Measurements from ENCODE around the gene INPP4B.

INPP4B gene

DNA sequence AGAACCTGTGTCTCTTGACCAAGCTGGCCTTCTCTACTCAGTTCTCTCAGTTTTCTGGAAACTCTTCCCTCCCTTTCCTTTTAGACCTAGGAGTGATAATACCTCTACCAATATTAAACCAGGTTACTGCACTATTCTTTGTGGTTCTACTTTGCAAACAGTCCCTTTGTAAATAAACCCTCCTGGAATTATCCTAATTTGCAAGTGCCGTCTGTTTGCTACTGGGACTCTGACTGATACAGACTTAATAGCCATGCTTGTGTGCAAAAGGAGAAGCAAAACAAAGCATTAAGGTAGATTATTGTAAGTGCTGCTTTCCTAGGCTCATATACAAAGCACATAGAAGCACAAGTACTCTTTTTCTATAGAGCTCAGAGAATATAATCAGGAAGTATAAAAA, 507.0 kb downstream of the INPP4B start:
- Histone ChIP-seq H3K27me3 (ENCODE audit: control insufficient read depth, insufficient read depth, low read length) (no peaks in the 10 kb centered on the region), H3K4me3 (ENCODE audit: low read depth, low read length) (no peak overlapping the region), H3K9me3 (ENCODE audit: control insufficient read depth, insufficient read depth, low read length) (peaks cover 7% of the 10 kb centered on the region; the same call in 1 of the 2 replicates), H3K36me3 (ENCODE audit: control insufficient read depth, insufficient read depth, low read length) (no peaks in the 10 kb centered on the region), H3K27ac (ENCODE audit: low read depth, low read length) (no peak overlapping the region), H3K9ac (ENCODE audit: low read depth, low read length) (no peak overlapping the region), H3K4me1 (ENCODE audit: control insufficient read depth, insufficient read depth, low read length) (no peaks in the 10 kb centered on the region)

DNA sequence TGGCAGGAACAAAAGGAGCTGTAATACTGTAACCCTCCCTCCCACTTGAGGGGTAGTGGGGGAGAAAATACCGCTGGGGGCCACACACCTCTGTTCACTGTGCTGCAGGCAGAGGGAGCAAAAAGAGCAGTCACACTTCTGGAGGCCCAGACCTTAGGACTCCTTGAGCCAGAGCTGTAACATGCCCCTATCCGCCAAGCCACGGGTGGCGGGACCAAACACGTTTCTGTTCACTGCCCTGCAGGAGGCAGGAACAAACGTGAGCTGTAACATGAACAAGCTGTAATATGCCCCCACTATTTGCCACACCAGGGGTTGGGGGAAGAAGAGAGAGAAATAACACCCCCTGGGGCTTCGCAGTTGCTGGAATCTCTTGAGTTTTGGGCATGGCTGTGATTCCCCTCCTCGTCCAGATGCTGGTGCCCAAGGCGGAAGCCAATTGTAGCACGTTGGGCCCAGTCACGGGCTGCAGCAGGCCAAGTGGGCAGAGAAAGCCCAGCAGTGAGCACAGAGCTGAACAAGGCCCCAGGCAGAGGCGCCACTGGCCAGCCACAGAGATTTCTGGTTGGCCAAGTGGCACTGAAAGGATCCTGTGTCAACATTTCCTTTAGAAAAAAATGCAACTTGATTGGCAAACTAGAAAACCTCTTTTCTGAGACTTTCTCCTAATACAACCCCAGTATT, 509.7 kb downstream of the INPP4B start:
- Histone ChIP-seq H3K27ac (ENCODE audit: low read depth, low read length) (no peak overlapping the region), H3K4me1 (ENCODE audit: control insufficient read depth, insufficient read depth, low read length) (no peaks in the 10 kb centered on the region), H3K36me3 (ENCODE audit: control insufficient read depth, insufficient read depth, low read length) (no peaks in the 10 kb centered on the region), H3K9me3 (ENCODE audit: control insufficient read depth, insufficient read depth, low read length) (peaks cover 7% of the 10 kb centered on the region; the same call in 1 of the 2 replicates), H3K4me3 (ENCODE audit: low read depth, low read length) (no peak overlapping the region), H3K27me3 (ENCODE audit: control insufficient read depth, insufficient read depth, low read length) (no peaks in the 10 kb centered on the region), H3K9ac (ENCODE audit: low read depth, low read length) (no peak overlapping the region)

DNA sequence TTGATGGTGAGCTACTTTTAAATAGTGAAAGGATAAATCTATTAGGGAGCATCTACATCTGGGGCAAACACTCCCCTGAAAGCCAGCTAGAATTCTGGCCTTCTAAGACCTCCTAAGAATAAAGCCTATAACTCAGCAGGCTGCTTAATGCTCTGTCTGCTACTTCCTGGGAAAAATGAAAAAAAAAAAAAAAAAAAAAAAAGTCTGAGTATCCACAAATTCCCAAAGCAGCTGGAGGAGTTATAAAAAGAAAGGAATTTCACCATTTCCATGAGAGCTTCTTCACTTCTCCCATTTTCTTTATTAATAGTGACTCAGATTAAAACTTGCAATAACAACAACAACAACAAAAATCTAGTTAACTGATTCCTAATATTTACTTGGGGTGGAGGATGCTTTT, 511.2 kb downstream of the INPP4B start:
- Histone ChIP-seq H3K4me3 (ENCODE audit: low read depth, low read length) (no peak overlapping the region), H3K36me3 (ENCODE audit: control insufficient read depth, insufficient read depth, low read length) (no peaks in the 10 kb centered on the region), H3K27me3 (ENCODE audit: control insufficient read depth, insufficient read depth, low read length) (no peaks in the 10 kb centered on the region), H3K9ac (ENCODE audit: low read depth, low read length) (no peak overlapping the region), H3K27ac (ENCODE audit: low read depth, low read length) (no peak overlapping the region), H3K9me3 (ENCODE audit: control insufficient read depth, insufficient read depth, low read length) (peaks cover 7% of the 10 kb centered on the region; the same call in 1 of the 2 replicates), H3K4me1 (ENCODE audit: control insufficient read depth, insufficient read depth, low read length) (no peaks in the 10 kb centered on the region)

DNA sequence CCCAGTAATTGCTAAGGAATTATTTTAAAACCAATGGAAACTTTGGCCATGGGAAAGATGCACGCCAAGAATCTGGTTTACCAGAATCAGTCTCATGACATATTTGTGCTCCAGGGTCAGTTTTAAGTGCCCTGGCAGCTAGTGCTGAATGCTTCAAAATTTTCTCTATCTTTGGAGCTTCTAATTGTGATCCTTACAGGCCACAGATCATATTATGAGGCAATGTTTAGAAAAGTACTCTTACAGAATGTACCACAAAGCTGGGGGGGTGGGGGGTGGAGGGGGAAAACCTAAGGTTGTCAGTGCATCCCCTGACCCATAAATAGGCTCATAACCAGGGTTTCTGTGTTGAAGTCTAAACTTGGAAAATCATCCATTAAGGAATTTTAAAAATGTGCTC, 514.5 kb downstream of the INPP4B start:
- H3K27ac ChIP-seq (ENCODE audit: low read depth, low read length) = no peak overlapping the region

DNA sequence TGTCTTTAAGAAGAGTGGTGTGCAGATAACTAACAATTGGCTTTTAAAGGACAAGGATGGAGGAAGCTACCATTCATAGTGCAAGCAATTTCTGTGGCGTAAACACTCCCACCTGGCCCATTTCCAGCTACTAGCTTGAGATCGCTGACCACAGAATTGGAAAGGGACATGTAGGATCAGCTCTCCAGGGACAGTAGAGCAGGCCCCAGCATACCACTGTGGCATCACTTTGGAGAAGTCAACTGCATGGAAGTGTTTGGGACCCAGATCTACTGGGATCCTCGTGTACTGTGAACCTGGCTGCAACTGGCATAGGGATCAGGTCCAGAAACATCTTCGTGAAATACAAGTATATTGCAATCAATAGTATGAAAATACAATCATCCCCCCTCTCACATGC, 515.0 kb downstream of the INPP4B start:
- Histone ChIP-seq H3K9ac (ENCODE audit: low read depth, low read length) (no peak overlapping the region), H3K36me3 (ENCODE audit: control insufficient read depth, insufficient read depth, low read length) (no peaks in the 10 kb centered on the region), H3K9me3 (ENCODE audit: control insufficient read depth, insufficient read depth, low read length) (peaks cover 4% of the 10 kb centered on the region; the same call in 1 of the 2 replicates), H3K4me3 (ENCODE audit: low read depth, low read length) (no peak overlapping the region), H3K27ac (ENCODE audit: low read depth, low read length) (no peak overlapping the region), H3K27me3 (ENCODE audit: control insufficient read depth, insufficient read depth, low read length) (no peaks in the 10 kb centered on the region), H3K4me1 (ENCODE audit: control insufficient read depth, insufficient read depth, low read length) (no peaks in the 10 kb centered on the region)

More for the DNA sequence above, 514.5 kb downstream of the INPP4B start:
- H3K4me1 ChIP-seq (ENCODE audit: control insufficient read depth, insufficient read depth, low read length) = no peaks in the 10 kb centered on the region
- no peaks in the 10 kb centered on the region for H3K27me3 ChIP-seq (ENCODE audit: control insufficient read depth, insufficient read depth, low read length)
- H3K4me3 ChIP-seq (ENCODE audit: low read depth, low read length) = no peak overlapping the region
- H3K36me3 ChIP-seq (ENCODE audit: control insufficient read depth, insufficient read depth, low read length) = no peaks in the 10 kb centered on the region
- H3K9ac ChIP-seq (ENCODE audit: low read depth, low read length) = no peak overlapping the region
- H3K9me3 ChIP-seq (ENCODE audit: control insufficient read depth, insufficient read depth, low read length) = peaks cover 7% of the 10 kb centered on the region; the same call in 1 of the 2 replicates

DNA sequence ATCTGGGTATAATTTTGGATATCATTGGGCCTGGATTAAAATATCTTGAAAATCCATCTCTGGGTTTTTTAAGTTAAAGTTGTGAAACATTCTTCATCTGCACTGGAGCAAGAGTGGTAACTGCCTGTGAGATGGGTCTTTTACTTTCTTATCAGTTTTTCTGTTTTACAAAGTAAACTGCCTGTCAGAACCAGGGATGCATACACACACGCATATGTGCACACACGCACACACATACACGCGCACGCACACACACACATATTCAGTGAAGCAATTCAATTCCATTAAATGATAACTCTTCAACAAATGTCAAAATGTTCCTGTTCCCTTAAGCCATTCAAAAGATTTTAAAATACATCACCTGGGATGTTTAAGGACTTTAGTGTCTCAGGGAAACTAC, 515.8 kb downstream of the INPP4B start:
- no peaks in the 10 kb centered on the region for H3K9me3 ChIP-seq (ENCODE audit: control insufficient read depth, insufficient read depth, low read length)
- no peaks in the 10 kb centered on the region for H3K4me1 ChIP-seq (ENCODE audit: control insufficient read depth, insufficient read depth, low read length)
- H3K36me3 ChIP-seq (ENCODE audit: control insufficient read depth, insufficient read depth, low read length) = no peaks in the 10 kb centered on the region
- no peak overlapping the region for H3K9ac ChIP-seq (ENCODE audit: low read depth, low read length)
- no peaks in the 10 kb centered on the region for H3K27me3 ChIP-seq (ENCODE audit: control insufficient read depth, insufficient read depth, low read length)
- no peak overlapping the region for H3K4me3 ChIP-seq (ENCODE audit: low read depth, low read length)
- H3K27ac ChIP-seq (ENCODE audit: low read depth, low read length) = no peak overlapping the region

DNA sequence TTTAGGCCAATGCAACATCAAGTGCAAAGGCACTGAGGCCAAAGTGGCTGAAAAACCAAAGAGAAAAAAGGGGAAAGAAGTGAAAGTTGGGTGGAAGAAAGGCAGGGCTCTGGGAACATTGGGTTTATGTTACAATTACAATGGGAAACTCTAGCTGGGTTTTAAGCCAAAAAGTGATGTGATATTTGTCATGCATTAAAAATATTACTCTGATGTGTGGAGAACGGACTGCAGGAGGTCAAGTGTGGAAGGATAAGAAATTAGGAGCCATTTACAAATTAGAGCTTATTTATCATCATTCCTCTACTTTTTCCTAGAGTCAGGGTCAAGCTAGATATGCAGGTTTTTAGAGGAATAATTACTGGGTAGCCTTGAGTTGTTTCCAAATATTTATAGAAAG, 516.8 kb downstream of the INPP4B start:
- Histone ChIP-seq H3K27ac (ENCODE audit: low read depth, low read length) (no peak overlapping the region), H3K4me1 (ENCODE audit: control insufficient read depth, insufficient read depth, low read length) (no peaks in the 10 kb centered on the region), H3K36me3 (ENCODE audit: control insufficient read depth, insufficient read depth, low read length) (no peaks in the 10 kb centered on the region), H3K4me3 (ENCODE audit: low read depth, low read length) (no peak overlapping the region), H3K9ac (ENCODE audit: low read depth, low read length) (no peak overlapping the region), H3K9me3 (ENCODE audit: control insufficient read depth, insufficient read depth, low read length) (no peaks in the 10 kb centered on the region), H3K27me3 (ENCODE audit: control insufficient read depth, insufficient read depth, low read length) (no peaks in the 10 kb centered on the region)

DNA sequence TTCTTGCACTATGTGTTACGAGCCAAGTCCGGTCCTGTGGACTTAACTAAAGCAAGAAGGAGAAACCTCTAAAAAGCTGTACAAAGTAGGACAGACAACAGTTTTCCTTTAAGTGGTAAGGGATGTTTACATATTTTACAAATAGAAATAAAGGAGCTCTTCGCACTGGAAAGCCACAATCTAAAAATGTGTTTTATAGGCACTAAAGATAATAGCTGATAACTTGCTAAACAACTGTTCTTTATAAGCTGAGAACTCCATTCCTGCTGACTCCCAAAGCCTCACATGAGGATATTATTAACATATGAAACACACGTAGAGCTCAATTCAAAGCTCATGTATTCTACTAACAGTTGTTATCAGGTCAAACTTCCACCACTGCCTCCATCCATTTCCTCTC, 519.9 kb downstream of the INPP4B start:
- Histone ChIP-seq H3K27ac (ENCODE audit: low read depth, low read length) (no peak overlapping the region), H3K4me3 (ENCODE audit: low read depth, low read length) (no peak overlapping the region; the same call in 1 of the 2 replicates), H3K27me3 (ENCODE audit: control insufficient read depth, insufficient read depth, low read length) (no peaks in the 10 kb centered on the region), H3K9me3 (ENCODE audit: control insufficient read depth, insufficient read depth, low read length) (no peaks in the 10 kb centered on the region), H3K36me3 (ENCODE audit: control insufficient read depth, insufficient read depth, low read length) (no peaks in the 10 kb centered on the region), H3K9ac (ENCODE audit: low read depth, low read length) (no peak overlapping the region), H3K4me1 (ENCODE audit: control insufficient read depth, insufficient read depth, low read length) (no peaks in the 10 kb centered on the region)

DNA sequence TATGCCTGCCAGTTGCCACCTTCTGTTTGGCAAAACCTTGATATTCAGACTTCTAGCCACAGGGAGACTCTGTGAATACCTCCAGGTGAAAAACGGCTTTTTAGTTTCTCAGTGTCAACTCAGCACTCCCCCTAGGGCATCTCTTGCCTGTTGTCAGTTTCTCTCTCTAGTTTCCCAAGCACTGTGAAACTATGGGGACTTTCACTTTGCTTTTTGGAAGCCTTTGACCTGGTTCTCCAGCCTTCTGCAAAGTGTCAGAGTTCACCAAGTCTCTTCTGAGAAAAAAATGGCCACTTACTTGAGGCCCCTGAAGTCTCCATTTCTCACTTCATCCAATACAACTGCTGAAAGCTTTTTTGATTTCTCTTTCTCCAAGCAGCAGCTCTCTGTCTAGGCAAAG, 521.5 kb downstream of the INPP4B start:
- no peak overlapping the region for H3K27ac ChIP-seq (ENCODE audit: low read depth, low read length)
- no peak overlapping the region for H3K9ac ChIP-seq (ENCODE audit: low read depth, low read length)
- no peaks in the 10 kb centered on the region for H3K4me1 ChIP-seq (ENCODE audit: control insufficient read depth, insufficient read depth, low read length)
- no peaks in the 10 kb centered on the region for H3K27me3 ChIP-seq (ENCODE audit: control insufficient read depth, insufficient read depth, low read length)
- no peak overlapping the region for H3K4me3 ChIP-seq (ENCODE audit: low read depth, low read length)
- H3K9me3 ChIP-seq (ENCODE audit: control insufficient read depth, insufficient read depth, low read length) = no peaks in the 10 kb centered on the region; the same call in 1 of the 2 replicates
- no peaks in the 10 kb centered on the region for H3K36me3 ChIP-seq (ENCODE audit: control insufficient read depth, insufficient read depth, low read length)

DNA sequence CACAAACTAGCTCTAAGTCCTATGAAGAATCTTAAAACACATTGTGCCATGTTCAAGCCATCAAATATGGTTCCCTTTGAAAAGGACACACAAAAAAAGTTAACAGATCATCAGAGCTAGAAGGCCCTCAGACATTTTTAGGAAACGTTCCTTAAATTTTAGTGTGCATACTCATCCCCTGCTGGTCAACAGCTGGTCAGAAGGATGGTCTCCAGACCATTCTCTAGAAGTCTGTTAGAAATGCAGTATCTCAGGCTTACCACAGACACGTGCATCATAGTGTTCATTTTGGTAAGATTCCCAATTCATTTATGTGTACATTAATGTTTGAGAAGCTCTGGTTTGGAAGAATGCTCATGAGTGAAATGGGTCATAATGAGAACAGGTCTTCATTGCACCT, 523.1 kb downstream of the INPP4B start:
- Histone ChIP-seq H3K9ac (ENCODE audit: low read depth, low read length) (no peak overlapping the region), H3K4me1 (ENCODE audit: control insufficient read depth, insufficient read depth, low read length) (no peaks in the 10 kb centered on the region), H3K9me3 (ENCODE audit: control insufficient read depth, insufficient read depth, low read length) (no peaks in the 10 kb centered on the region; the same call in 1 of the 2 replicates), H3K36me3 (ENCODE audit: control insufficient read depth, insufficient read depth, low read length) (no peaks in the 10 kb centered on the region), H3K27me3 (ENCODE audit: control insufficient read depth, insufficient read depth, low read length) (no peaks in the 10 kb centered on the region), H3K4me3 (ENCODE audit: low read depth, low read length) (no peak overlapping the region), H3K27ac (ENCODE audit: low read depth, low read length) (no peak overlapping the region)

DNA sequence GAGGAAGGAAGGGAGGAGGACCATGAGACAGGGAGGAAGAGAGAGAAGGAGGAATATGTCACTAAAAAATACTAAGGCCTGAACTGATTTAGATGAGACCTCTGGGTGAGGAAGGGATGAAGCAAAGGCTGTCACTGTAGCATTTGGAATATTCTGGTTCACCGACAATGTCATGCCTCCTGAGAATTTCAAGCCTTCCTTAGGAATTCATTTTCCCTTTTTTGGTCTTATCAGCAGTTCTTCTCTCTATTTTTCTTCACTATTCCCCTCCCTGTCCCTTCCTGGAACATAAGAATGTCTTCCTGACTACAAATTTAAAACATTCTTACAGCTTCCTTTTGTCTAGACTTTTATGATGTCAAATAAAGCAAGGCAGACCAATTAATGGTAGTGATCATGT, 527.8 kb downstream of the INPP4B start:
- no peak overlapping the region for H3K27ac ChIP-seq (ENCODE audit: low read depth, low read length)
- H3K27me3 ChIP-seq (ENCODE audit: control insufficient read depth, insufficient read depth, low read length) = no peaks in the 10 kb centered on the region
- no peak overlapping the region for H3K4me3 ChIP-seq (ENCODE audit: low read depth, low read length)
- no peak overlapping the region for H3K9ac ChIP-seq (ENCODE audit: low read depth, low read length)
- H3K9me3 ChIP-seq (ENCODE audit: control insufficient read depth, insufficient read depth, low read length) = no peaks in the 10 kb centered on the region; the same call in 1 of the 2 replicates
- H3K4me1 ChIP-seq (ENCODE audit: control insufficient read depth, insufficient read depth, low read length) = no peaks in the 10 kb centered on the region
- no peaks in the 10 kb centered on the region for H3K36me3 ChIP-seq (ENCODE audit: control insufficient read depth, insufficient read depth, low read length)
